ENCODE measurements around the gene IZUMO1. TPM values are rescaled to one million over a fixed set of nuclear protein-coding genes. Genes with fewer than 3 reads are reported as not detected.
A peak's percentile ranks its signal among the peaks of the same experiment; 100 is the strongest.

IZUMO1 gene
- total and polyA plus RNA-seq, 9 of the 15 experiments (the other 6 are each of a cell fraction or from before 2014, with no cell fraction given) = 0.14 to 2.1 (median 0.73) TPM

- no peak for TF ChIP-seq ZZZ3 (IDR thresholded peaks at IDR 0.05)
- TF ChIP-seq TSHZ1 (CRISPR knock-in tag; IDR thresholded peaks at IDR 0.05) = no peak
- no peak for TF ChIP-seq NFE2L1 (tag; IDR thresholded peaks at IDR 0.05; ENCODE audit: borderline replicate concordance, low read depth)
- TF ChIP-seq ZFP91 (CRISPR knock-in tag; IDR thresholded peaks at IDR 0.05) = no peak
- no peak for TF ChIP-seq PCBP1 (IDR thresholded peaks at IDR 0.05; ENCODE audit: low read depth, low read length, poor library complexity, severe bottlenecking)
- TF ChIP-seq PTRF (tag; IDR thresholded peaks at IDR 0.05) = no peak
- TF ChIP-seq GABPB1 (CRISPR knock-in tag; IDR thresholded peaks at IDR 0.05) = peak; percentile 87
- peak; percentile 90 to 100 for TF ChIP-seq AFF1 (IDR thresholded peaks at IDR 0.05; ENCODE audit: low read depth in 1 of 2, partially characterized antibody in 2 of 2)
- 0 out of 2 replicates have a peak, but pooled peaks have one; percentile 3 for TF ChIP-seq NFIC (IDR thresholded peaks at IDR 0.05)
- no peak for TF ChIP-seq CSDE1 (IDR thresholded peaks at IDR 0.05)
- no peak for TF ChIP-seq GTF3C2 (IDR thresholded peaks at IDR 0.05; ENCODE audit: borderline replicate concordance, extremely low read depth, insufficient read length)
- no peak for TF ChIP-seq CBX2 (IDR thresholded peaks at IDR 0.05; ENCODE audit: insufficient read depth, low read length, poor library complexity, severe bottlenecking)
- TF ChIP-seq CXXC5 (CRISPR knock-in tag; IDR thresholded peaks at IDR 0.05) = peak; percentile 86
Measured at GRCh38 chr19:48795055-48795684, 48.5 kb upstream of the IZUMO1 start (continued).
